Brain pericyte (primary cell): ENCODE data around the gene ATP5F1B.

ENCODE experiments used
- DNase-seq: peaks from one replicate; pipeline ENCODE4 v3.0.0-alpha.2; 2012; ENCODE audit warnings: low read depth, low spot score

ATP5F1B gene

GRCh38 chr12:56616925-56617324 is 28.9 kb downstream of the ATP5F1B start:
- no peak for DNase-seq

GRCh38 chr12:56616244-56616643 is 29.5 kb downstream of the ATP5F1B start:
- no peak for DNase-seq

DNA sequence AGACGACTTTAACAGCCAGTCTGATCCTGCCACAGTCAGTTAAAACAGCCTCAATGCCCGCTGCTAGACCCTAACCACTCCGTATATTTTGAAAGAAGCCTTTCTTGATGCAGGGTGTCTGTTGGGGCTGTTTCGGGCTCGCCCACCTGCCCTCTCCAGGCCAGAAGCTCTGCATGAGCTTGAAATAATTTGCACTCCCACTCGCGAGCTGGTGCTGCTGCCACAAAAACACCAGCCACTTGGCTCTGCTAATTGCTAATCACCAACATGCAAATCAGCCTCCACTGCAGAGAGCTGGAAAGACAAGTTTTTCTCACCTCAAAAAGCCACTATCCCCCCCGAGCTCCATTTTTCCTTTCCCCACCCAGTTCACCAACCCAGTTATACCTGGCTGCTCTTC is 31.2 kb downstream of the ATP5F1B start:
- no peak for DNase-seq

GRCh38 chr12:56604355-56604754 is 41.4 kb downstream of the ATP5F1B start:
- no peak for DNase-seq

DNA sequence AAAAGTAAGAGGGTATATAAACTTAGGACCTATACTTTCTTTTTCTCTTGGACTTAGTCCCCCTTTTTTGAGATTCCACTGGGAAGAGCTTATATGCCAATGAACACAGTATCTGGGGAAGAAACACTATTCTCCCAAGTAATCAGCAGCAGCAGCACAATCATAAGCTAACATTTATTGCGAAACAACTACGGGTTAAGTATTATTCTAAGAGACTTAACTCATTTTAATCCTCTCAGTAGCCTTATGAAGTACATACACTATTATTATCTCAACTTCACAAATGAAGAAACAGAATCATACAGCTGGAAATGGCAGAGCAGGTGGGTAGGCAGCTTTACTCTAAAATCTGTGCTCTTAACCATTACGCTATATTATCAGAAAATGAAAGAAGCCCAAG is 43.5 kb downstream of the ATP5F1B start:
- DNase-seq: no peak

- no peak for DNase-seq
Measured at GRCh38 chr12:56601503-56601902, 44.3 kb downstream of the ATP5F1B start.

DNA sequence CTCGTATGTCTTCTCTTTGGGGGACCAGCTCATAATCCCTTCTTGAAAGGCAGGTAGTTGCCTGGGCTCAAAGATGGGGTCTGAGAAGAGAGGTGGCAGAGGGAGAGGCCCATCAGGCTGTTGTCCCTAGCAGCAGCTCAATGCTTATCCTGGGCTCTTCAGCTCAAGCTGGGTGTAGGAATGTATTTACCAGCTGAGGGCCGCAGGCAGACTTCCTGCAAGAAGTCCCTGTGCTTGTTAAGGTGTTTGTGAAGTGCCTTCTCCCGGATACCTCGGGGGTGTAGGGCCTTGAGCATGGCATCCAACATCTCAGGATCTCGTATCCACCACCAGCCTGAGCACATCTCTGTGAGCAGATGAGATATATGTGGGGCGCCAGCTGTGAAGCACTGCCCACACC is 45.0 kb downstream of the ATP5F1B start:
- DNase-seq: no peak

GRCh38 chr12:56599797-56600196 is 46.0 kb downstream of the ATP5F1B start:
- DNase-seq: no peak

DNA sequence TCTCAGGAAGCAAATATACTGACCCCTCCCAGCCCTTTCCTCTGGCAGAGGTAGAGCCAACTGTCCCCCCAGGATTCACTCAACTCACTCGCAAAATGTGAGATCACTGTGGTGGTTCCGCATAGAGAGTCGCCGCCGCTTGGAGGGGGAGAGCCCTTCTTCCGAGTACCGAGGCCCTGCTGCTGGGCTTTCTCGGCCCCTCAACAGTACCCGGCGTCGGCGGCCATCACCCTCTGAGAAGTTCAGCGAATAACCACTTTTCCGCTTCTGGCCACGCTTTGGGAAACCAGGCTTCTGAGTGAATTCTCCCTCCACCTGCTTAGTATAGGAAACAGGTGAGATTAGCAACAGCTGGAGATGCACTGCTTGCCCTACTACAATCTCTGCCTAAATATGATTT is 46.7 kb downstream of the ATP5F1B start:
- no peak for DNase-seq

- no peak for DNase-seq
Measured at GRCh38 chr12:56596815-56597214, 49.0 kb downstream of the ATP5F1B start.

GRCh38 chr12:56593909-56594621 is 51.7 kb downstream of the ATP5F1B start:
- DNase-seq: no peak

DNA sequence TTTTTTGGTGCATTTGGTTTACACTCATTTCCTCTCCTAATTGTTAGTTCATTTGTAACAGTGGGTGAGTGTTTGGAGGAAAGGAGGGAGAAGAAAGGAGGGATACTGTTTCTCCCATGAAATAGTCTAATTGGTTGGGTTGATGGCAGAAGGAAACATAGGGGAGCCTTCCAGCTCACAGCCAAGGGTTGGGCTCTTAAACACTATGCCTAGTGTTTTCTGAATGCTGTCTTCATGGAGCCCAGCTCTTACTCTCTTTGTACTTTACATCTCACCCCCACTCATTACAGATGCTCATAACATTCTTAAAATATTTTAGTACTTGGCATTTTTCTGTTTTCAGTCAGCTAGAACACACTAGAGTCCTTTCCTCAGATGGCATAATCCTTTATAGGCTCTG is 53.8 kb downstream of the ATP5F1B start:
- DNase-seq: no peak

DNA sequence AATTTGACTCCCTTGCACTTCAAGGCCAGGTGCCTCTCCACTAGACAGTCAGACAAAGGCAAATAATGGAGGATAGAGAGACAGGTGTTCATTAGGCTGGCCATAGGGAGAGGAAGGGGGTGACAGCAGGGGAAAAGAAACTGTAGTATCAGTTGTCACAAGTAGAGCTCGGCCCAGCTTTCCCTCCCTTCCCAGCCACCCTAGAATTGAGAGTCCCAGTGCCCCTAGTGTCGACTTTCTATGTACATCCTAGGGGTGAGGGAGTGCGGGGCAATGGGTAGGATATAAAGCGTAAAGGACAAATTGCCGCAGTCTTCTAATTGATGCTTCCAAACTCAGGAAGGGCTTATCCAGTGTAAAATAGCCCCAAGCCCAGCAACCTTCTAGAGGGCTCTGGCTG is 54.7 kb downstream of the ATP5F1B start:
- no peak for DNase-seq

DNA sequence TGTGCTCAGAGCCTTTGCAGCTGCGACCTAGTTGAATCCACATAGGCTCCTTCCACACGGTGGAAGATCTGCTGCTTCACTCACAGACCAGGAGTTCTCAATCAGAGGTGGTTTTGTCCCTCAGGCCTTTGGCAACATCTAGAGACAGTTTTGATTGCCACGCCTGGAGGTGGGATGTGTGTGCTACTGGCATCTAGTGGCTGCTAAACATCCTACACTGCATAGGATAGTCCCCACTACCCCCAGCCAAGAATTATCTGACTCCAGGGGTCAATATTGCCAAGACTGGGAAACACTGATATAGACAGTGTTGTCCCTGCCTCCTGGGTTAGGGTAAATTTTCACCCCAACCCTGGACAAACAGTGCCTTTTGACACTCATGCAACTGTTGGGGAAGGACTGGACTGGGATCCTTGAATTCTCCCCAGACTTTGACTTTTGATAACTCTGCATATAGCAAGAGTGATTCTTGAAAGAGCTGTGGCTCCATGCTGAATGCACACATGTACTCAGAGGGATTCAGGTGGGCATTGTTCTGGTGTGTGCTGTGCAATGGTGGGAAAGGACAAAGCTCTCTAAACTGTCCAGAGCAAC is 55.5 kb downstream of the ATP5F1B start:
- DNase-seq: no peak

- no peak for DNase-seq
Measured at GRCh38 chr12:56589783-56590182, 56.0 kb downstream of the ATP5F1B start.
